GM21786 (cell line): ENCODE results near the gene CNOT1.
"Not testable (repeated sequence)": the region's sequence is repeated elsewhere in the genome, so short reads cannot be mapped to it uniquely, and the experiment has no call there.

Experiments
- ATAC-seq: cut with Tn5 transposase; IDR thresholded peaks from one replicate; pipeline ENCODE4 v1.9.1; 2021; ENCODE audit not compliant: unreplicated experiment

CNOT1 gene

GRCh38 chr16:58503863-58504688 is 125.5 kb downstream of the CNOT1 start:
- ATAC-seq: no peak

GRCh38 chr16:58503166-58503862 is 126.3 kb downstream of the CNOT1 start:
- no peak for ATAC-seq

GRCh38 chr16:58502217-58502921 is 127.3 kb downstream of the CNOT1 start:
- ATAC-seq: no peak

GRCh38 chr16:58501242-58502131 is 128.1 kb downstream of the CNOT1 start:
- ATAC-seq: no peak

GRCh38 chr16:58500430-58501241 is 129.0 kb downstream of the CNOT1 start:
- no peak for ATAC-seq

GRCh38 chr16:58499615-58500351 is 129.8 kb downstream of the CNOT1 start, which contains the start of gene NDRG4:
TSS of gene NDRG4 (plus strand) at chr16:58500143. CDS start at chr16:58500249, 106 bp downstream.
- ATAC-seq: peak; percentile 72

GRCh38 chr16:58499092-58499511 is 130.5 kb downstream of the CNOT1 start:
- ATAC-seq: no peak

- ATAC-seq: no peak
Measured at GRCh38 chr16:58498341-58499091, 131.1 kb downstream of the CNOT1 start.

- ATAC-seq: no peak
Measured at GRCh38 chr16:58497935-58498334, 131.7 kb downstream of the CNOT1 start.

GRCh38 chr16:58497468-58497867 is 132.2 kb downstream of the CNOT1 start:
- ATAC-seq: no peak

- no peak for ATAC-seq
Measured at GRCh38 chr16:58495521-58496331, 133.9 kb downstream of the CNOT1 start.

GRCh38 chr16:58494981-58495520 is 134.6 kb downstream of the CNOT1 start:
- peak; percentile 73 for ATAC-seq

GRCh38 chr16:58493756-58494431 is 135.7 kb downstream of the CNOT1 start:
- ATAC-seq: no peak

GRCh38 chr16:58492735-58493134 is 136.9 kb downstream of the CNOT1 start:
- no peak for ATAC-seq

- ATAC-seq: no peak
Measured at GRCh38 chr16:58492066-58492465, 137.6 kb downstream of the CNOT1 start.

GRCh38 chr16:58490539-58490938 is 139.1 kb downstream of the CNOT1 start:
- not testable (repeated sequence) for ATAC-seq

- ATAC-seq: no peak
Measured at GRCh38 chr16:58490065-58490464, 139.6 kb downstream of the CNOT1 start.
